Measurements from ENCODE around the gene SERPINB6. TPM values are rescaled to one million over a fixed set of nuclear protein-coding genes. Genes with fewer than 3 reads are reported as not detected.

Gene SERPINB6
- total and polyA plus RNA-seq, 7 experiments from 2014 or later, result 19.7 to 94.2 (median 56.6) TPM

DNA sequence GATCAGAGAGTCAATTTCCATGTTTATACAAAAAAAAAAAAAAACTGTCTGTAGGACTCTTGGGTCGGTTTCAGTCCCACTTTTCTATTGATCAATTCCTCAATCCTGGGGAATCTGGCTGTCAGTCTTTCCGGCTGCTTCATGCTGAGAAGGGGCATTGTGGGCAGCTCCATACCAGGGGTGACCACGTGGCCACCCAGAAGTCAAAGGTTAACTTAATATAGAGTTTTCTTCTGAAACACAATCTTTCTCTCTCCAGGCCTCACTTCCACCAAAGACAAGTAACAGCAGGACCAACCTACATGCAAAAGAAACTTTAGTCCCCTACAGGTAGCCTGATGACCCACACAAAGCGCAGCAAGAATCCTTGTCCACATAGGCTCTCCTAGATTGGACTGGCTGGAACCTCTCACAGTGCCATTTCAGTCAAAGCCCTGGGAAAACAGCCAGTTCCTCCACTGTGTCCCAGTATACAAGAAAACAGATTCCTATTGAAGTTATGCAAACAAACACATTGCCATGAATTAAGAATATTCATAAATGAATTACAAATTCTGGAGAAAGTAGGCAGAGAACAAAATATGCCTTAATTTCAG lies 49.7 kb downstream of the SERPINB6 start:
- peaks cover 0 to 13% of the 10 kb centered on the region in 2 donors for H3K4me1 ChIP-seq (ENCODE audit: control insufficient read depth in 2 of 2, insufficient read depth in 2 of 2, low read length in 2 of 2)
- CTCF ChIA-PET, result interaction anchor here (0.7 to 1.6 kb wide), 3 partner anchors 57 to 130 kb away, joined by 4 to 9 read pairs (median 4); no protein-coding TSS in a partner anchor
- Mint-ChIP-seq H3K4me3 (no peak overlapping the region), H3K9me3 (peaks cover 0 to 5% (median 0%) of the 10 kb centered on the region in 11 donors), H3K36me3 (peaks cover 0 to 12% (median 0%) of the 10 kb centered on the region in 5 donors), H3K27me3 (peaks cover 0 to 18% (median 0%) of the 10 kb centered on the region in 5 donors), H3K27ac (peak overlapping the region in 1 of 9 donors; percentile 7), H3K4me1 (peaks cover 9 to 21% (median 9%) of the 10 kb centered on the region in 7 donors)
- POLR2A ChIA-PET, result interaction anchor here (0.7 to 1.0 kb wide), 2 partner anchors 63 to 250 kb away, joined by 3 read pairs; no protein-coding TSS in a partner anchor
- H3K9me3 ChIP-seq (ENCODE audit: control insufficient read depth in 2 of 3, low read length in 3 of 3), result no peaks in the 10 kb centered on the region
- no peaks in the 10 kb centered on the region for H3K27me3 ChIP-seq (ENCODE audit: control insufficient read depth in 2 of 2, insufficient read depth in 2 of 2, low read length in 2 of 2)
- ATAC-seq (no peak), DNase-seq (no peak)
- no peak overlapping the region for H3K4me3 ChIP-seq (ENCODE audit: low read length)
- no peaks in the 10 kb centered on the region for H3K36me3 ChIP-seq (ENCODE audit: control insufficient read depth in 2 of 3, insufficient read depth in 3 of 3, low read length in 3 of 3)
- H3K27ac ChIP-seq (ENCODE audit: low read depth, low read length), result no peak overlapping the region
- intact Hi-C loops (cut with micrococcal nuclease), result no loop called here

DNA sequence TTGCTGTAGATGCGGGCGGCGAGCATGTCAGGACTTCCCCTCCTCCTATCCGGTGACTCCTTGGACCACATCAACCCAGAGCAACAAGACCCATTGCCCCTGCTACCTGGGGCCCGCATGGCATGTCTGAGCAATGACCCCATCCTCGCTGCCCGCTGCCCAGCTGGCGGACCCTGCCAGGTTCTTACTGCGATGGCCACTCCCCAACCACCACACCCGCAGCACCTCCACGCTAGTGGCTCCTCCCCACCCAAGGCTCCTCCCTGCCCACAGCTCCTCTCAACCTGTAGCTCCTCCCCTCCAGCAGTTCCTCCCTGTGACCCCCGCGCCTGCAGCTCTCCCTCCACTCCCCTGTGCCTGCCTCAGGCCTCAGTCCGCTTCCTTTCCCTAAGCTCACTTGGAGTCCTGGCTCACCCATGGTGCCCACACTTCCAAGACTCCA lies 50.7 kb downstream of the SERPINB6 start:
- peaks cover 0 to 12% (median 0%) of the 10 kb centered on the region in 5 donors for H3K27me3 Mint-ChIP-seq
- H3K27ac ChIP-seq (ENCODE audit: low read depth, low read length), result no peak overlapping the region

DNA sequence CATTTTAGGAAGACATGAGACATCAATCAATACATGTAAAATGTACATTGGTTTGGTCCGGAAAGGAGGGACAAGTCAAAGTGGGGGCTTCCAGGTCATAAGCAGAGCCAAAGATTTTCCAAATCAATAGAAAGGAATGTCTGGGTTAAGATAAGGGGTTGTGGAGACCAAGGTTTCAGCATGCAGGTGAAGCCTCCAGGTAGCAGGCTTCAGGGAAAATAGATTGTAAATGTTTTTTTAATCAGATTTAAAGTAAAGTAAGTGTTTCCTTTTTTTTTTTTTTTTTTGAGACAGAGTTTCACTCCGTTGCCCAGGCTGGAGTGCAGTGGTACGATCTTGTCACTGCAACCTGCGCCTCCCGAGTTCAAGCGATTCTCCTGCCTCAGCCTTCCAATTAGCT lies 51.5 kb downstream of the SERPINB6 start:
- no peak for ATAC-seq
- peaks cover 0 to 15% of the 10 kb centered on the region in 2 donors for H3K4me1 ChIP-seq (ENCODE audit: control insufficient read depth in 2 of 2, insufficient read depth in 2 of 2, low read length in 2 of 2)
- no peak overlapping the region for H3K4me3 ChIP-seq (ENCODE audit: low read length)
- Mint-ChIP-seq H3K4me1 (peaks cover 9 to 29% (median 9%) of the 10 kb centered on the region in 7 donors), H3K36me3 (peaks cover 0 to 12% (median 0%) of the 10 kb centered on the region in 5 donors), H3K27ac (peak overlapping the region in 1 of 9 donors; percentile 45), H3K4me3 (no peak overlapping the region), H3K27me3 (peaks cover 0 to 11% (median 0%) of the 10 kb centered on the region in 5 donors), H3K9me3 (peaks cover 0 to 5% (median 0%) of the 10 kb centered on the region in 11 donors)
- no peak overlapping the region for H3K27ac ChIP-seq (ENCODE audit: low read depth, low read length)
- H3K27me3 ChIP-seq (ENCODE audit: control insufficient read depth in 2 of 2, insufficient read depth in 2 of 2, low read length in 2 of 2), result no peaks in the 10 kb centered on the region
- intact Hi-C loops (cut with micrococcal nuclease), result no loop called here
- H3K36me3 ChIP-seq (ENCODE audit: control insufficient read depth in 2 of 3, insufficient read depth in 3 of 3, low read length in 3 of 3), result no peaks in the 10 kb centered on the region
- no peaks in the 10 kb centered on the region for H3K9me3 ChIP-seq (ENCODE audit: control insufficient read depth in 2 of 3, low read length in 3 of 3)
- ChIA-PET POLR2A (interaction anchor here (0.6 to 1.1 kb wide), 3 partner anchors 70 to 78 kb away, joined by 3 read pairs; partner anchors contain the start of gene SERPINB1), CTCF (interaction anchor here (0.6 to 1.7 kb wide), 5 partner anchors 12 to 111 kb away, joined by 3 to 9 read pairs (median 4); no protein-coding TSS in a partner anchor)
- DNase-seq, result no peak

More for the DNA sequence above, 50.7 kb downstream of the SERPINB6 start:
- ATAC-seq (no peak), DNase-seq (no peak)
- Histone ChIP-seq H3K9me3 (ENCODE audit: control insufficient read depth in 2 of 3, low read length in 3 of 3) (no peaks in the 10 kb centered on the region), H3K27me3 (ENCODE audit: control insufficient read depth in 2 of 2, insufficient read depth in 2 of 2, low read length in 2 of 2) (no peaks in the 10 kb centered on the region), H3K36me3 (ENCODE audit: control insufficient read depth in 2 of 3, insufficient read depth in 3 of 3, low read length in 3 of 3) (no peaks in the 10 kb centered on the region), H3K4me3 (ENCODE audit: low read length) (no peak overlapping the region), H3K4me1 (ENCODE audit: control insufficient read depth in 2 of 2, insufficient read depth in 2 of 2, low read length in 2 of 2) (peaks cover 0 to 15% of the 10 kb centered on the region in 2 donors)
- Mint-ChIP-seq H3K27ac (no peak overlapping the region), H3K4me1 (peaks cover 9 to 29% (median 9%) of the 10 kb centered on the region in 7 donors), H3K9me3 (peaks cover 0 to 5% (median 0%) of the 10 kb centered on the region in 11 donors), H3K36me3 (peaks cover 0 to 12% (median 0%) of the 10 kb centered on the region in 5 donors), H3K4me3 (no peak overlapping the region)
- ChIA-PET CTCF (interaction anchor here (0.6 to 1.7 kb wide), 5 partner anchors 11 to 112 kb away, joined by 3 to 9 read pairs (median 4); no protein-coding TSS in a partner anchor), POLR2A (interaction anchor here (0.9 to 1.1 kb wide), 2 partner anchors 16 to 74 kb away, joined by 3 read pairs; no protein-coding TSS in a partner anchor)
- intact Hi-C loops (cut with micrococcal nuclease), result no loop called here

DNA sequence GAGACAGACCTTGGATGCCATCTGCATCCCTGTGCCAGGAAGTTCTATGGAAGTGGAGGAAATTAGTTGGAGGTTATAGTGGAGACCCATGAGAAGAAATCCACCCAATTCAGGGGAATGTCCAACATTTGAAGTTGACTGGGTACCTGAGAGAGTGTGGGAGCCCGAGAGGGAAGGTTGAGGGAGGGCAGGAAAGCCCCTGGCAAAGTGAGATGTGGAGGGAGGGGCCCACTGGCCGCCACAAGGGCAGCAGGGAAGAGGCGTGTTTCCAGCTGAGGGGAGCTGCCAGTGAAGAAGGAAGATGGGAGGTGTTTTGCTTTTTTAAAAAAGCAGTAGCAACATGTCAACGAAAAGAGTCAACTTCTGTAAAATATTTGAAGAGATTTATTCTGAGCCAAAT lies 52.0 kb downstream of the SERPINB6 start:
- peak overlapping the region in 5 of 9 donors; percentile 7 to 75 (median 45) for H3K27ac Mint-ChIP-seq
- ATAC-seq (no peak), DNase-seq (no peak)
- peak overlapping the region in 1 of 10 donors; percentile 53 for H3K4me3 Mint-ChIP-seq
- H3K36me3 Mint-ChIP-seq, result peaks cover 0 to 12% (median 0%) of the 10 kb centered on the region in 5 donors
- POLR2A ChIA-PET, result interaction anchor here (0.8 to 1.1 kb wide), 2 partner anchors 73 to 77 kb away, joined by 3 read pairs; partner anchors contain the start of gene SERPINB1
- CTCF ChIA-PET, result interaction anchor here (1.7 kb wide), 1 partner anchor 12 kb away, joined by 4 read pairs; no protein-coding TSS in a partner anchor
- Histone ChIP-seq H3K27ac (ENCODE audit: low read depth, low read length) (no peak overlapping the region), H3K4me1 (ENCODE audit: control insufficient read depth in 2 of 2, insufficient read depth in 2 of 2, low read length in 2 of 2) (peaks cover 0 to 15% of the 10 kb centered on the region in 2 donors), H3K4me3 (ENCODE audit: low read length) (no peak overlapping the region), H3K27me3 (ENCODE audit: control insufficient read depth in 2 of 2, insufficient read depth in 2 of 2, low read length in 2 of 2) (no peaks in the 10 kb centered on the region), H3K36me3 (ENCODE audit: control insufficient read depth in 2 of 3, insufficient read depth in 3 of 3, low read length in 3 of 3) (no peaks in the 10 kb centered on the region), H3K9me3 (ENCODE audit: control insufficient read depth in 2 of 3, low read length in 3 of 3) (no peaks in the 10 kb centered on the region)
- H3K27me3 Mint-ChIP-seq, result peaks cover 0 to 9% (median 0%) of the 10 kb centered on the region in 5 donors
- peaks cover 9 to 29% (median 9%) of the 10 kb centered on the region in 7 donors for H3K4me1 Mint-ChIP-seq
- peaks cover 0 to 5% (median 0%) of the 10 kb centered on the region in 11 donors for H3K9me3 Mint-ChIP-seq
- intact Hi-C loops (cut with micrococcal nuclease), result no loop called here

DNA sequence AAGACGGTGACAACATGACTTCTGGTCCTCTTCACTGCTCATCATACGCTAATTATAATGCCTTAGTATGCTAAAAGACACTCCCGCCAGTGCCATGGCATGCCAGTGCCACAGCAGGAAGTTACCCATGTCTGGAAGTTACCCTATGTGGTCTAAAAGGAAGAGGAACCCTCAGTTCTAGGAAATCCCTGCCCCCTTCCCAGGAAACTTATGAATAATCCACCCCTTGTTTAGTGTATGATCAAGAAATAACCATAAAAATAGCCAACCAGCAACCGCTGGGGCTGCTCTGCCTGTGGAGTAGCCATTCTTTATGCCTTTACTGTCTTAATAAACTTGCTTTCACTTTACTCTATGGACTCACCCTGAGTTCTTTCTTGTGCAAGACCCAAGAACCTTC lies 52.4 kb downstream of the SERPINB6 start:
- no peak for DNase-seq
- Mint-ChIP-seq H3K36me3 (peaks cover 0 to 12% (median 0%) of the 10 kb centered on the region in 5 donors), H3K9me3 (peaks cover 0 to 5% (median 0%) of the 10 kb centered on the region in 11 donors), H3K4me1 (peaks cover 9 to 29% (median 9%) of the 10 kb centered on the region in 7 donors), H3K27me3 (peaks cover 0 to 5% (median 0%) of the 10 kb centered on the region in 5 donors), H3K4me3 (peak overlapping the region in 2 of 10 donors; percentile 51 to 53), H3K27ac (peak overlapping the region in 5 of 9 donors; percentile 14 to 75 (median 45))
- Histone ChIP-seq H3K4me3 (ENCODE audit: low read length) (no peak overlapping the region), H3K27ac (ENCODE audit: low read depth, low read length) (no peak overlapping the region), H3K27me3 (ENCODE audit: control insufficient read depth in 2 of 2, insufficient read depth in 2 of 2, low read length in 2 of 2) (no peaks in the 10 kb centered on the region), H3K4me1 (ENCODE audit: control insufficient read depth in 2 of 2, insufficient read depth in 2 of 2, low read length in 2 of 2) (peaks cover 0 to 15% of the 10 kb centered on the region in 2 donors), H3K9me3 (ENCODE audit: control insufficient read depth in 2 of 3, low read length in 3 of 3) (no peaks in the 10 kb centered on the region), H3K36me3 (ENCODE audit: control insufficient read depth in 2 of 3, insufficient read depth in 3 of 3, low read length in 3 of 3) (no peaks in the 10 kb centered on the region)
- CTCF ChIA-PET, result interaction anchor here (1.7 kb wide), 1 partner anchor 12 kb away, joined by 4 read pairs; no protein-coding TSS in a partner anchor
- peak; percentile 40 for ATAC-seq
- POLR2A ChIA-PET, result no interaction called here
- intact Hi-C loops (cut with micrococcal nuclease), result no loop called here

DNA sequence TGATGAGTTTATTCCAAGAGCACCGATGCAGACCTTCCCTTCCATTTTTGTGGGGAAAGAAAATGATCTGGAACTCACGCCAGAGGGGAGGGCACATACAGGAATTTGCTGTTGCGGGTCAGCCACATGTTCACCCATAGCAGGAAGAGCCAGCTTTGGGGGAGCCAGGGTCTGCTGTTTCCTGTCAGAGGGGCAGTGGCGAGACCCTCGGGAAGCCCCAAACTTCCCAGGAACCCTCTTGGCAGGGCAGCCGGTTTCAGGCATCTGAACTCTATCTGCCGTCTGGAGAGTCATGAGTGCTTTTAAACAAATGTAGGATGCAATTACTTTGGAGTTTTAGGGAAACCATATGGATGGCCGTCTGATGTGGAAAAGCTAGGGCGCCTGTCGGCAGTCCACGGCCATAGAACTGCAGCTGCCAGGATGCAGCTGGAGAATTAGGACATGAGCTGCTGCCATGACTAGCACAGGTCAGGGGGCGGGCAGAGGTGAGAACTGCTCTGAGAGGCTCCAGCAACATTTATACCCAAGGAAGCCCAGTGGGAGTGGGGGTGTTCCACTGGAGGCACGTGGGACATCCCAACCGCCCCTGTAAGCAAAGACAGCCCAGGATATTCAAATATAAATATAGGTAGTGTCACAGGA lies 53.4 kb downstream of the SERPINB6 start:
- Mint-ChIP-seq H3K36me3 (peaks cover 0 to 12% (median 0%) of the 10 kb centered on the region in 5 donors), H3K9me3 (peaks cover 0 to 5% (median 0%) of the 10 kb centered on the region in 11 donors), H3K27ac (no peak overlapping the region), H3K4me3 (peak overlapping the region in 1 of 10 donors; percentile 41), H3K27me3 (no peaks in the 10 kb centered on the region), H3K4me1 (peaks cover 9 to 29% (median 10%) of the 10 kb centered on the region in 7 donors)
- ATAC-seq (no peak), DNase-seq (no peak)
- ChIA-PET POLR2A (no interaction called here), CTCF (no interaction called here)
- H3K4me1 ChIP-seq (ENCODE audit: control insufficient read depth in 2 of 2, insufficient read depth in 2 of 2, low read length in 2 of 2), result peaks cover 0 to 15% of the 10 kb centered on the region in 2 donors
- H3K27ac ChIP-seq (ENCODE audit: low read depth, low read length), result no peak overlapping the region
- intact Hi-C loops (cut with micrococcal nuclease), result no loop called here
- H3K9me3 ChIP-seq (ENCODE audit: control insufficient read depth in 2 of 3, low read length in 3 of 3), result no peaks in the 10 kb centered on the region
- no peaks in the 10 kb centered on the region for H3K36me3 ChIP-seq (ENCODE audit: control insufficient read depth in 2 of 3, insufficient read depth in 3 of 3, low read length in 3 of 3)
- no peaks in the 10 kb centered on the region for H3K27me3 ChIP-seq (ENCODE audit: control insufficient read depth in 2 of 2, insufficient read depth in 2 of 2, low read length in 2 of 2)
- H3K4me3 ChIP-seq (ENCODE audit: low read length), result no peak overlapping the region

All from naive thymus-derived CD4-positive, alpha-beta T cell (primary cell).